ENCODE measurements around the gene IRX6. TPM values are rescaled to one million over a fixed set of nuclear protein-coding genes. Genes with fewer than 3 reads are reported as not detected.

Gene IRX6
- total RNA-seq, 1 donor from 2014 or later, result 13.0 TPM

- H3K9me3 ChIP-seq (replicated peaks), result no peaks in the 10 kb centered on the region
- peaks cover 20% of the 10 kb centered on the region for H3K27me3 ChIP-seq (ENCODE audit: low read depth)
- no peaks in the 10 kb centered on the region for H3K36me3 ChIP-seq
- H3K4me3 ChIP-seq, result no peak overlapping the region
- DNase-seq, result no peak
- TF ChIP-seq CTCF (IDR thresholded peaks at IDR 0.05; ENCODE audit: borderline replicate concordance), result no peak
- no peak overlapping the region for H3K27ac ChIP-seq (replicated peaks)
- intact Hi-C loops (cut with micrococcal nuclease), result no loop called here
- H3K4me1 ChIP-seq, result no peaks in the 10 kb centered on the region
These were observed 14.6 kb downstream of the IRX6 start for GRCh38 chr16:55338646-55339045.

GRCh38 chr16:55340445-55340844 lies 16.4 kb downstream of the IRX6 start:
- H3K4me1 ChIP-seq, result no peaks in the 10 kb centered on the region
- H3K36me3 ChIP-seq, result no peaks in the 10 kb centered on the region
- DNase-seq, result no peak
- no peaks in the 10 kb centered on the region for H3K9me3 ChIP-seq (replicated peaks)
- no peak overlapping the region for H3K27ac ChIP-seq (replicated peaks)
- intact Hi-C loops (cut with micrococcal nuclease), result no loop called here
- H3K4me3 ChIP-seq, result no peak overlapping the region
- H3K27me3 ChIP-seq (ENCODE audit: low read depth), result peaks cover 15% of the 10 kb centered on the region
- no peak for TF ChIP-seq CTCF (IDR thresholded peaks at IDR 0.05; ENCODE audit: borderline replicate concordance)

- H3K36me3 ChIP-seq, result no peaks in the 10 kb centered on the region
- intact Hi-C loops (cut with micrococcal nuclease), result no loop called here
- no peaks in the 10 kb centered on the region for H3K9me3 ChIP-seq (replicated peaks)
- DNase-seq, result no peak
- H3K27me3 ChIP-seq (ENCODE audit: low read depth), result peaks cover 8% of the 10 kb centered on the region
- H3K4me3 ChIP-seq, result no peak overlapping the region
- H3K4me1 ChIP-seq, result no peaks in the 10 kb centered on the region
- no peak for TF ChIP-seq CTCF (IDR thresholded peaks at IDR 0.05; ENCODE audit: borderline replicate concordance)
- H3K27ac ChIP-seq (replicated peaks), result no peak overlapping the region
These were observed 17.7 kb downstream of the IRX6 start for GRCh38 chr16:55341681-55342080.

GRCh38 chr16:55346475-55346874 lies 22.5 kb downstream of the IRX6 start:
- no peak for DNase-seq
- intact Hi-C loops (cut with micrococcal nuclease), result no loop called here
- TF ChIP-seq CTCF (IDR thresholded peaks at IDR 0.05; ENCODE audit: borderline replicate concordance), result no peak
- Histone ChIP-seq H3K4me3 (no peak overlapping the region), H3K4me1 (no peaks in the 10 kb centered on the region), H3K27ac (replicated peaks) (no peak overlapping the region), H3K36me3 (no peaks in the 10 kb centered on the region), H3K9me3 (replicated peaks) (no peaks in the 10 kb centered on the region), H3K27me3 (ENCODE audit: low read depth) (peaks cover 8% of the 10 kb centered on the region)

GRCh38 chr16:55349867-55350266 lies 25.9 kb downstream of the IRX6 start:
- no peaks in the 10 kb centered on the region for H3K4me1 ChIP-seq
- TF ChIP-seq CTCF (IDR thresholded peaks at IDR 0.05; ENCODE audit: borderline replicate concordance), result no peak
- no peak for DNase-seq
- H3K36me3 ChIP-seq, result no peaks in the 10 kb centered on the region
- H3K27me3 ChIP-seq (ENCODE audit: low read depth), result peaks cover 10% of the 10 kb centered on the region
- no peak overlapping the region for H3K27ac ChIP-seq (replicated peaks)
- intact Hi-C loops (cut with micrococcal nuclease), result no loop called here
- H3K4me3 ChIP-seq, result no peak overlapping the region
- no peaks in the 10 kb centered on the region for H3K9me3 ChIP-seq (replicated peaks)

GRCh38 chr16:55350984-55351383 lies 27.0 kb downstream of the IRX6 start:
- no peak for DNase-seq
- H3K36me3 ChIP-seq, result no peaks in the 10 kb centered on the region
- no peaks in the 10 kb centered on the region for H3K9me3 ChIP-seq (replicated peaks)
- peaks cover 16% of the 10 kb centered on the region for H3K27me3 ChIP-seq (ENCODE audit: low read depth)
- H3K27ac ChIP-seq (replicated peaks), result no peak overlapping the region
- no peak for TF ChIP-seq CTCF (IDR thresholded peaks at IDR 0.05; ENCODE audit: borderline replicate concordance)
- H3K4me1 ChIP-seq, result no peaks in the 10 kb centered on the region
- no peak overlapping the region for H3K4me3 ChIP-seq
- intact Hi-C loops (cut with micrococcal nuclease), result no loop called here
